CD4-positive, alpha-beta T cell (primary cell): ENCODE measurements around the gene XPO5. TPM values are rescaled to one million over a fixed set of nuclear protein-coding genes. Genes with fewer than 3 reads are reported as not detected.

Source experiments
- ATAC-seq: fragments of 200-7000 bp; cut with Tn5 transposase; one replicate; pipeline ENCODE4 v1.10.0; 2022; ENCODE audit warnings: mild to moderate bottlenecking; ENCODE audit not compliant: poor library complexity
- CTCF ChIA-PET: fragments of 350-600 bp; sonication (Branson Sonifier 250); formaldehyde crosslinking; loops from one replicate; lab custom pipeline; 2021; ENCODE audit warnings: antibody characterized with exemption, inconsistent platforms; lab: Charles Lee
- POLR2A ChIA-PET: fragments of 350-600 bp; sonication (Branson Sonifier 250); formaldehyde crosslinking; loops from one replicate; lab custom pipeline; 2021; ENCODE audit warnings: antibody characterized with exemption, inconsistent platforms; lab: Charles Lee
- DNase-seq, 14 experiments: peaks; one replicate each; pipeline ENCODE4 v3.0.0-alpha.2; 2013 to 2020; ENCODE audit warnings: mixed read lengths in 2 of 14
- H3K27ac ChIP-seq, 2 donors: one replicate each; pipeline versions ENCODE4 v1.5.1 to v1.7.0; 2013; ENCODE audit warnings: low read length in 2 of 2, low read depth in 1 of 2, mild to moderate bottlenecking in 1 of 2
- H3K27me3 ChIP-seq, 2 experiments: 1 replicate in 1 of 2; 2 replicates in 1 of 2; pipeline versions ENCODE4 v1.6.1 to v1.7.0; 2013; ENCODE audit warnings: low read length in 2 of 2, control low read depth in 1 of 2, mild to moderate bottlenecking in 1 of 2, moderate library complexity in 1 of 2; ENCODE audit not compliant: insufficient read depth in 2 of 2, control insufficient read depth in 1 of 2
- H3K36me3 ChIP-seq: one replicate; pipeline ENCODE4 v1.6.1; 2013; ENCODE audit warnings: low read length, control low read depth; ENCODE audit not compliant: insufficient read depth
- H3K4me1 ChIP-seq: one replicate; pipeline ENCODE4 v1.6.1; 2013; ENCODE audit warnings: low read length, control low read depth; ENCODE audit not compliant: insufficient read depth
- H3K4me3 ChIP-seq: one replicate; pipeline ENCODE4 v1.5.1; 2013; ENCODE audit warnings: mild to moderate bottlenecking, low read length, moderate library complexity
- H3K9me3 ChIP-seq, 2 experiments: 1 replicate in 1 of 2; 2 replicates in 1 of 2; pipeline versions ENCODE4 v1.6.1 to v1.7.0; 2013; ENCODE audit warnings: low read length in 2 of 2, mild to moderate bottlenecking in 2 of 2, control low read depth in 1 of 2, moderate library complexity in 1 of 2; ENCODE audit not compliant: control insufficient read depth in 1 of 2, insufficient read depth in 1 of 2
- H3K27ac Mint-ChIP-seq: one replicate; pipeline ENCODE4 v1.8.0; 2020; ENCODE audit warnings: mixed read lengths
- H3K27me3 Mint-ChIP-seq: one replicate; pipeline ENCODE4 v1.8.0; 2021; ENCODE audit warnings: mixed read lengths
- H3K36me3 Mint-ChIP-seq: one replicate; pipeline ENCODE4 v1.8.0; 2021; ENCODE audit warnings: low read depth, mixed read lengths
- H3K4me1 Mint-ChIP-seq: one replicate; pipeline ENCODE4 v1.8.0; 2021; ENCODE audit warnings: low read depth, mixed read lengths
- H3K4me3 Mint-ChIP-seq: one replicate; pipeline ENCODE4 v1.8.0; 2020; ENCODE audit warnings: mild to moderate bottlenecking, mixed read lengths
- H3K9me3 Mint-ChIP-seq: one replicate; pipeline ENCODE4 v1.8.0; 2020; ENCODE audit warnings: mixed read lengths
- intact Hi-C, 2 experiments: fragments of 100-400 bp; cut with DNase I in 1 of 2; cut with micrococcal nuclease in 1 of 2; formaldehyde crosslinking; loops; one replicate each; pipeline versions ENCODE4 v1.15.1 to v1.9.0; 2023 to 2025; cut with DNase I, micrococcal nuclease
- total RNA-seq, 174 experiments: library from RNA in 2 of 174; stranded (reverse) in 2 of 174; gene quantifications; one replicate each; pipeline ENCODE4 v1.2.3 and lab custom pipeline; 2021 to 2026
- TF ChIP-seq, protein P1 (sequence below): fragments of 200-600 bp; IDR thresholded peaks from one replicate; pipeline ENCODE4 v1.8.0; 2022; ENCODE audit warnings: antibody characterized with exemption, mild to moderate bottlenecking

Gene XPO5
- total RNA-seq, 2 experiments from 2014 or later: 26.8 to 31.2 TPM

DNA sequence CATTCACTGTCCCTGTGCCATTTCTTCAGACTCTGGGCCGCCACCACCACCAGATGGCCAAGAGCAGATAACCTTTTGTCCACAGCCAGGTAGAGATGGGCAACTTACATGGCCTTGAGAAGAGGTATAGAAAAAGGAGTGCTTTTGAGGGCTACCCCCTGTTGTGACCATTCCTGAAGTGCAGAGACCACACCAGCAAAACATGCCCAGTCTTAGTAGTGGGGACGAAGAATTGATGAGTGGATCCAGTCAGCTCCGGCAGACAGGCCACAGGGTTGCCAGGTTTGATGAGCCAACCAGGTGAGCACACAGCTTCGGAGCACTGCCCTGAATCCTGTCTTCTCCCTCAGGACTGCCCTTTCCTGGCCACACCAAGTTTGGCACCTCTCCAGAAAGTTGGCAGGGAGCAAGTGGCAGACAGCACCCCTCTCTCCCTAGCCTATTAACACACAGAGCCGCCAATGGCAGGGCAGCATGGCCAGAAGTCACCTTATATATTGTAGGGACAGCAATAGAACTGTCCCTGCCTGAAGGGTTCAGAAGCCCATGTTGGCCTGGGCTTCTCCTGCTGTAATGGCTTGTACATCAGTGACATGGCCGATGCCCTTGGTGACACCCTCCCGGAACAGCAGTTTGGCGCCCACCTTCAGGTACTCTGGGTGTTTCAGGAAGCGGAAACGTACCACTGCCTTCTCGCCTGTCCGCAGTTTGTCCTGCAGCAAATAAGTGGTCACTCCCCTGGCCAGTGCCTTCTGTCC, 45.4 kb upstream of the XPO5 start:
- Histone ChIP-seq H3K4me1 (peaks cover 6% of the 10 kb centered on the region), H3K9me3 (no peaks in the 10 kb centered on the region), H3K36me3 (peaks cover 58% of the 10 kb centered on the region), H3K4me3 (no peak overlapping the region), H3K27me3 (no peaks in the 10 kb centered on the region), H3K27ac (no peak overlapping the region)
- ATAC-seq: no peak
- Mint-ChIP-seq H3K27ac (no peak overlapping the region), H3K9me3 (no peaks in the 10 kb centered on the region), H3K36me3 (peaks cover 76% of the 10 kb centered on the region), H3K27me3 (no peaks in the 10 kb centered on the region), H3K4me3 (no peak overlapping the region), H3K4me1 (peaks cover under 1% of the 10 kb centered on the region)
- intact Hi-C loops: no loop called here
- POLR2A ChIA-PET: interaction anchor here (1.9 kb wide), 1 partner anchor 8 kb away, joined by 6 read pairs; the partner anchor contains the start of gene GTPBP2
- TF ChIP-seq, protein P1, sequence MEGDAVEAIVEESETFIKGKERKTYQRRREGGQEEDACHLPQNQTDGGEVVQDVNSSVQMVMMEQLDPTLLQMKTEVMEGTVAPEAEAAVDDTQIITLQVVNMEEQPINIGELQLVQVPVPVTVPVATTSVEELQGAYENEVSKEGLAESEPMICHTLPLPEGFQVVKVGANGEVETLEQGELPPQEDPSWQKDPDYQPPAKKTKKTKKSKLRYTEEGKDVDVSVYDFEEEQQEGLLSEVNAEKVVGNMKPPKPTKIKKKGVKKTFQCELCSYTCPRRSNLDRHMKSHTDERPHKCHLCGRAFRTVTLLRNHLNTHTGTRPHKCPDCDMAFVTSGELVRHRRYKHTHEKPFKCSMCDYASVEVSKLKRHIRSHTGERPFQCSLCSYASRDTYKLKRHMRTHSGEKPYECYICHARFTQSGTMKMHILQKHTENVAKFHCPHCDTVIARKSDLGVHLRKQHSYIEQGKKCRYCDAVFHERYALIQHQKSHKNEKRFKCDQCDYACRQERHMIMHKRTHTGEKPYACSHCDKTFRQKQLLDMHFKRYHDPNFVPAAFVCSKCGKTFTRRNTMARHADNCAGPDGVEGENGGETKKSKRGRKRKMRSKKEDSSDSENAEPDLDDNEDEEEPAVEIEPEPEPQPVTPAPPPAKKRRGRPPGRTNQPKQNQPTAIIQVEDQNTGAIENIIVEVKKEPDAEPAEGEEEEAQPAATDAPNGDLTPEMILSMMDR: no peak
- DNase-seq: no peak
- CTCF ChIA-PET: interaction anchor here (1.2 kb wide), 1 partner anchor 692 kb away, joined by 3 read pairs; the partner anchor contains the start of gene AARS2

DNA sequence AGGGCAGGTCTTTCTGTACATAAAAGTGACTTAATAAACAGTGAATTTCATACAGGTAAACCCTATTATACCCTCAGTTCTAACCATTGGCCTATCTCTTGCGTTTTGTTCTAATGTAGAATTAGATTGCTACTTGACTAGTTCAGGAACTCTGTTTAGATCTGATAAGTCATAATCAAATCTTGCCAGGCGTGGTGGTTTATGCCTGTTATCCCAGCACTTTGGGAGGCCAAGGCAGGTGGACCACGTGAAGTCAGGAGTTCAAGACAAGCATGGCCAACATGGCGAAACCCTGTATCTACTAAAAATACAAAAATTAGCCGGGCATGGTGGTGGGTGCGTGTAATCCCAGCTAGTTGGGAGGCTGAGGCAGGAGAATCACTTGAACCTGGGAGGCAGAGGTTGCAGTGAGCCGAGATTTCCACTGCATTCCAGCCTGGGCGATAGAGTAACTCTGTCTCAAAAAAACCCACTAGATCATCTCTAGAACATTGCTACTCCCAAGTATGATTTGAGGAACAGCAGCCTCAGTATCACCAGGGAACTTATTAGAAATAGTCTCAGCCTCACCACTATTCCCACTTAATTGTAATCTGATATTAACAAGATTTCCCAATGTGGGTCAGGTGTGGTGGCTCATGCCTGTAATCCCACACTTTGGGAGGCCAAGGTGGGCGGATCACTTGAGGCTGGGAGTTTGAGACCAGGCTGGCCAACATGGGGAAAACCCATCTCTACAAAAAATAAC, 41.1 kb upstream of the XPO5 start:
- Histone ChIP-seq H3K4me3 (no peak overlapping the region), H3K27me3 (no peaks in the 10 kb centered on the region), H3K36me3 (peaks cover 40% of the 10 kb centered on the region), H3K27ac (no peak overlapping the region), H3K9me3 (no peaks in the 10 kb centered on the region), H3K4me1 (no peaks in the 10 kb centered on the region)
- DNase-seq (no peak), ATAC-seq (no peak)
- intact Hi-C loops: no loop called here
- H3K27ac Mint-ChIP-seq: no peak overlapping the region
- H3K4me1 Mint-ChIP-seq: no peaks in the 10 kb centered on the region
- H3K9me3 Mint-ChIP-seq: no peaks in the 10 kb centered on the region
- POLR2A ChIA-PET: interaction anchor here (1.6 kb wide), 1 partner anchor 13 kb away, joined by 7 read pairs; the partner anchor contains the start of gene GTPBP2
- H3K36me3 Mint-ChIP-seq: peaks cover 51% of the 10 kb centered on the region
- no peak overlapping the region for H3K4me3 Mint-ChIP-seq
- TF ChIP-seq, protein P1: no peak
- H3K27me3 Mint-ChIP-seq: no peaks in the 10 kb centered on the region
- CTCF ChIA-PET: no interaction called here

DNA sequence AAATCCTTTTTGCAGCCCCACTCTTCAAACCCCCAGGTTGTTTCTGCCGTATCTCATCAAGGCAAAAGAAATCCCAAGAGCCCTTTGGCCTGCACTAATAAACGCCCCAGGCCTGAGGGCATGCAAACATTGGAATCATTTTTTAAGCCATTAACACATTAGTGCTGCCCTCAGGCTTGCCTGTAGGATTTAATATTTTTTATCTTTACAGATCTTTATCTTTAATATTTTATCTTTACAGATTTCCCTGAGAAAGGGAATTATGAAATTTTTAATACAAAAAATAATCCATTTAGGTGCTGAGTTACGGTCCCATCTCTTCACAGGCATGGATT, 38.5 kb upstream of the XPO5 start:
- DNase-seq (no peak), ATAC-seq (no peak)
- Histone ChIP-seq H3K36me3 (peaks cover 39% of the 10 kb centered on the region), H3K27me3 (no peaks in the 10 kb centered on the region), H3K4me1 (no peaks in the 10 kb centered on the region), H3K9me3 (no peaks in the 10 kb centered on the region), H3K4me3 (no peak overlapping the region), H3K27ac (no peak overlapping the region)
- Mint-ChIP-seq H3K4me3 (no peak overlapping the region), H3K9me3 (no peaks in the 10 kb centered on the region), H3K36me3 (peaks cover 45% of the 10 kb centered on the region), H3K4me1 (no peaks in the 10 kb centered on the region), H3K27ac (no peak overlapping the region), H3K27me3 (no peaks in the 10 kb centered on the region)
- intact Hi-C loops: no loop called here
- POLR2A ChIA-PET: no interaction called here
- CTCF ChIA-PET: no interaction called here
- TF ChIP-seq, protein P1: no peak
